GM19239 (cell line): ENCODE data around the gene PIPOX.

ENCODE experiments used
- DNase-seq: peaks from one replicate; pipeline ENCODE4 v3.0.0; 2011; ENCODE audit warnings: low spot score; ENCODE audit not compliant: insufficient read length
- FAIRE-seq: peaks from 2 replicates; lab custom pipeline; 2011; peaks lifted over from hg19 to GRCh38; lab: Jason Lieb, UNC

Gene PIPOX

GRCh38 chr17:29018788-29019474 lies 24.0 kb upstream of the PIPOX start:
- no peak for DNase-seq
- FAIRE-seq = no peak

GRCh38 chr17:29019475-29020181 lies 23.3 kb upstream of the PIPOX start:
- FAIRE-seq (no peak), DNase-seq (no peak)

GRCh38 chr17:29020576-29020975 lies 22.4 kb upstream of the PIPOX start:
- FAIRE-seq = no peak
- no peak for DNase-seq

- FAIRE-seq (no peak), DNase-seq (no peak)
Observed at GRCh38 chr17:29021226-29021625, 21.7 kb upstream of the PIPOX start.

GRCh38 chr17:29022074-29022473 lies 20.9 kb upstream of the PIPOX start:
- DNase-seq (no peak), FAIRE-seq (no peak)

GRCh38 chr17:29024316-29024952 lies 18.5 kb upstream of the PIPOX start:
- DNase-seq = no peak
- FAIRE-seq = no peak

GRCh38 chr17:29031488-29031887 lies 11.5 kb upstream of the PIPOX start:
- DNase-seq (no peak), FAIRE-seq (no peak)

- FAIRE-seq (no peak), DNase-seq (no peak)
Observed at GRCh38 chr17:29032013-29032856, 10.7 kb upstream of the PIPOX start.

GRCh38 chr17:29032857-29033197 lies 10.1 kb upstream of the PIPOX start:
- FAIRE-seq = no peak
- no peak for DNase-seq

- DNase-seq (no peak), FAIRE-seq (no peak)
Observed at GRCh38 chr17:29034510-29034909, 8.4 kb upstream of the PIPOX start.

GRCh38 chr17:29036584-29036983 lies 6.4 kb upstream of the PIPOX start:
- FAIRE-seq = no peak
- DNase-seq = no peak

- DNase-seq (no peak), FAIRE-seq (no peak)
Observed at GRCh38 chr17:29037739-29038084, 5.2 kb upstream of the PIPOX start.

- FAIRE-seq (no peak), DNase-seq (no peak)
Observed at GRCh38 chr17:29038085-29038795, 4.7 kb upstream of the PIPOX start.

GRCh38 chr17:29039764-29040598 lies 3.0 kb upstream of the PIPOX start:
- FAIRE-seq = no peak
- DNase-seq = no peak

- DNase-seq (no peak), FAIRE-seq (no peak)
Observed at GRCh38 chr17:29041091-29041490, 1.9 kb upstream of the PIPOX start.

GRCh38 chr17:29041571-29041970 lies 1.4 kb upstream of the PIPOX start:
- FAIRE-seq = no peak
- DNase-seq = no peak

GRCh38 chr17:29042026-29042678 lies 789 bp upstream of the PIPOX start:
- FAIRE-seq (no peak), DNase-seq (no peak)

GRCh38 chr17:29043539-29044145 lies 701 bp downstream of the PIPOX start:
- no peak for DNase-seq
- peak; percentile 23 for FAIRE-seq
